ENCODE measurements around the gene METTL9.
"Not testable (repeated sequence)": the region's sequence is repeated elsewhere in the genome, so short reads cannot be mapped to it uniquely, and the experiment has no call there.

Gene METTL9

DNA sequence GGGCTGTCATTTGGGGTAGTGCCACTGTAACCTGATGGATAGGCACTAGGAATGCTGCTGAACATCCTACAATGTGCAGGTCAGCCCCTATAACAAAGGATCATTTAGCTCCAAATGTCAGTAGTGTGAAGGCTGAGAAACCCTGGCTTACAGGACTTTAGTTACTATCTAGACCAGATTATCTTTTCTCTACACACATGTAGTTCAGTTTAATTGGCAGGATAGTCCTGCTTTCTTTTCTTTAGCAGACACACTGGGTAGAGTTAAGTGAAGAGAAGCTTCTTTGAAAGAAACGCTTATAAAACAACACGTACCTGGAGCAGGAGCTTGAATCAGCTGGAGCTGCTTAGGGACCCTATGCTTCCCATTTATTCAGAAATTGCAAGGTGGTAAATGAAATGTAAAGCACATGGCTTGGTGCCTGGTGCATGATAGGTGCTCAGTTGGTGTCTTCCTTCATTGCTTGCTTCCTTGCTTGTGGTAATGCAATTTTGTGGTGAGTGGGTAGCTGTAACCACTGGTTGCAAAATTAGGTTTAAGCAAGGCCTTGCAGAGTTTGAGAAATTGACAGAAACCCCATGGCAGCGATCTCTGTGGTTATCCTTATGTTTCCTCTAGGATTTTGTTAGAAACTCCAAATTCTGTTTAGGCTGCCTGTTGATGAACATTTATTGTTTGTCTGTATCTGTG is 9.4 kb downstream of the METTL9 start:
- in situ Hi-C loops (cut with HindIII; ENCODE audit: low sequenced_read_pairs) = no loop called here

DNA sequence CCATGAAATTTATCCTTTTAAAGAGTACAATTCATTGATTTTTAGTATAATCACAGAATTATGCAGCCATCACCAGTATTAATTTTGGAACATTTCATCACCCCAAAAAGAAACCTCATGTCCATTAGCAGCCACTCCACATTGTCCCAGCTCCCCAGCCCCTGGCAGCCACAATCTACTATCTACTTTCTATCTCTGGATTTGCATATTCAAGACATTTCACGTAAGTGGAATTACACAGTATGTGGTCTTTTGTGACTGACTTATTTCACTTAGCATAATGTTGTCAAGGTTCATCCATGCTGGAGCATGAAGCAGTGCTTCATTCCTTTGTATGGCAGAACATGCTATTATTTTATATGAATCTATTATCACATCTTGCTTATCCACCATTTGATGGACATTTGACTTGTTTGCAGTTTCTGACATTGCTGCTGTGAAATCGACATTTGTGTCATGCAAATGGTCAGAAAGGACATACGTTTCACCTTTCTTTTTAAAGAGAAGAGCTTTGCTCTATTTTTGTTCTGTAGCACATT is 10.7 kb downstream of the METTL9 start:
- in situ Hi-C loops (cut with HindIII; ENCODE audit: low sequenced_read_pairs) = no loop called here

DNA sequence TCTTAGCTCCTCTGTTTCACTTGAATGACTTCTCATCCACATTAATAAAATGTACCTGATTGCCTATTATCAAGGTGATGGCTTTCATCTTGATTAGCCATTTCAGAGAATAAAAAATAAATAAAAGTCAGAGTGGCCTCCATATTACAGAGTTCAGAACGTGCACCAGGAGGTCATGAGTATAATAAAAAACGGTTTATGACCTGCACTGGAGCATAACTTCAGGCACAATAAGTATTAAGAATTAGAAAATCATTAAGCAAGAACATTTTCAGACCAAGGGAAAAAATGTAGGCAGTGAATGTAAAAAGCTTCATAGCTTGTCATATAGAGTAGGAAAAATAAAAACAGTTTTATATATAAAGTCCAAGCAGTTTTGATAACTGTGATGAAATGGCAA is 11.4 kb downstream of the METTL9 start:
- in situ Hi-C loops (cut with HindIII; ENCODE audit: low sequenced_read_pairs) = no loop called here

DNA sequence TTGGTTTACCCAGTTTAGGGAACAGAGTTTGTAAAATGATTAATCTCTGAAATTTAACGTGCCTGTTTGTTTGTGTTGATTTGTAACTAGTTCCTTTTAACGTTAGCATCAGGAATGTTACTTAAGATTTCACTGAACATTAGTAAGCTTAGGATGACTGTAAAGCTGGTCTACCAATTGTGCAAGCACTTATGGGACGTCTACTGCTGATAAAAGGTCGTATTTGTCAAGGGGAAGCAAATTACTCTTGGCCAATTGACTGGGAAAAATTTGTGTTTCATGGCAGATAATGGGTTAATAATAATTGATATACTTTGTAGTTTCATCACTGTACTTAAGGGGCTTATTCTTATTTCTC is 11.8 kb downstream of the METTL9 start:
- in situ Hi-C loops (cut with HindIII; ENCODE audit: low sequenced_read_pairs) = no loop called here

DNA sequence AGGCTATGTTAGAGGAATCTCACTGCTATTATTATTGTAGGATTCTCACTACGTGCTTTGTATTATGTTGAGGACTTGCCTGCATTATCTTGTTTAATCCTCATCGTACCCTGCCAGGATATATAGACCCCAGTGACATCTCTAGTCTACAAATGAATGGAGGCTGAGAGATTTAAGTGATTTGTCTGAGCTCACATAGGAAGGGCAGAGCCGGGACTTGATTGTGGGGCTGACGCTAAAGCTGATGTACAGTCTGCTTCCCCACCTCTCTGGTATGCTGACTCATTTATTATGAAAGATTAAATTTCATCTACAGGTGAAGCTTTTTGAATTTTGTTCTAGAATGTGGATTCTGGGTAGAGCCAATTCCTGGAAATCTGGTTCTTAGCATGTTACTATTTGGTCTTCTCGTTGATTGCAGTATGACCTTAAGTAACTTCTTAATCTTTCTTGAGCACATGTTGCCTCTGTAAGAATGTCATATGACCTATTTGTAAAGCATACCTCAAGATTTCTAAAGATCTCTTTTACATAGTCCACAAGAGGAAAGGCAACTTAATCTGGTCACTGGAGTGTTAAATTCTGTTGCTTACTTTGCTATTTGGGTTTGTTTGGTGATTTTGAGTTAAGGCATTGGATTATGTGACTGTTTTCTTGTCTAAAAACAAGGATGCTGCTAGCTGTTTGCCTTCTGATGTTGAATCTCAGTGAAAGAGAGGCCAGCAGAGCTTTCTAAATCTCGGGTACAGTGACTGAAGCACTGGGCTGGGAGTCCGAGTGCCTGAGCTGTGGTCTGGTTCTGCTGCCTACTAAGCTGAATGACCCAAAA is 12.4 kb downstream of the METTL9 start:
- in situ Hi-C loops (cut with HindIII; ENCODE audit: low sequenced_read_pairs) = no loop called here

DNA sequence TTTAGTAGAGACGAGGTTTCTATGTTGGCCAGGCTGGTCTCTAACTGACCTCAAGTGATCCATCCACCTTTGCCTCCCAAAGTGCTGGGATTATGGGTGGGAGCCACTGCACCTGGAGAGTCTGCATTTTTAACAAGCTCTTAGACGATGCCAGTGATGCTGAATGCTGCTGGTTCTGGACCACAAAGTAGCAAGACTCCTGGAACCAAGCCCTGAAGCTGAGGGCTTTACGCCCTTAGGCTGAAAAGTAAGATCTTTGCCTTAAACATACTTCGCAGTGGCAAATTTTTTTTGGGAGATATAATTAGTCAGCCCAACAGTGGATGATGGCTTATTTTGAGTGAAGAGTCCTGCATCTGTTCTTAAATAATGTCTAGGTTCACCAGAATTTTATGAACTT is 14.0 kb downstream of the METTL9 start:
- in situ Hi-C loops (cut with HindIII; ENCODE audit: low sequenced_read_pairs) = no loop called here

DNA sequence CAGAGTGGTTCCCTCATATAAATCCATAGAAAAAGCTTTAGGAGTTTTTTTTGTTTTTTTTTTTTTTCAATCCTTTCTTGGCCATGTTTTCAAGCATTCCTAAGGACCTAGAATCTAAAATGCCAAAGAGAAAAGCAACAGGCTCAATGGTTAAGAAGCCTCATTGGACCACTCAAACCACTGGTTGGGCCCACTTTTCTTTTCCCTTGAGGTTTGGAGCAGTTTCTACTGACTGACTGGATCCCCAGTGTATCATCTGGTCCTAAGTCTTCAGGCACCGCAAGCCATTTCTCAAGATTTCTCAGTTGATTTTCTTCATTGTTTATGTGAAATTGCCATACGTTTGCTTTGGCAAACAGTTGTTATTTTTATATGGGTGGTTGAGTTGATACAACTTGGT is 14.4 kb downstream of the METTL9 start:
- in situ Hi-C loops (cut with HindIII; ENCODE audit: low sequenced_read_pairs) = no loop called here

DNA sequence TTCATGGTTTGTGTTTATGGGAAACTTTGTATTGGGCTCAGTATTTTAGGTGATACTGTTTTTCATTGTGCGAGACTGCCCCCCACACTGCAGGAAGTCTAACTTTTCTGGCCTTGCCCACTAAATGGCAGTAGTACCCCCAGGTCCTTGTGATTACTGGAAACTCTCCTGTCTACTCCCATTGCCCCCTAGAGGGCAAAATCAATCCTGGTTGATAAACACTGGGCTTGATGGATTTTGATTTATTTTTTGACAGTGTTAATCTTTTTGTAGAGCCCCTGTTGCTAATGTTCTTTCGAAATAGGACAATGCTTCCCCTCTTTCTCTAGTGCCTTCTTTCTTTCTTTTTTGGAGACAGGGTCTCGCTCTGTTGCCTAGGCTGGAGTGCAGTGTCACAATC is 15.5 kb downstream of the METTL9 start:
- in situ Hi-C loops (cut with HindIII; ENCODE audit: low sequenced_read_pairs) = no loop called here

DNA sequence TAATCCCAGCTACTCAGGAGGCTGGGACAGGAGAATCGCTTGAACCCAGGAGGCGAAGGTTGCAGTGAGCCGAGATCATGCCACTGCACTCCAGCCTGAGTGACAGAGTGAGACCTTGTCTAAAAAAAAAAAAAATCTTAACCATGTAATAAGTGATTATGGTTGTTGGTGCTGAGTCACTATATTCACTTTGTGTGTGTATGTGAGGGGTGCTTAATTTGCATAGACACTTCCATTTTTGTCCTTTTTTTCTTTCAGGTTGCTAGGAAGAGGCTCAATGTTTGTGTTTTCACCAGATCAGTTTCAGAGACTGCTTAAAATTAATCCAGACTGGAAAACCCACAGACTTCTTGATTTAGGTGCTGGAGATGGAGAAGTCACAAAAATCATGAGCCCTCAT is 18.2 kb downstream of the METTL9 start:
- in situ Hi-C loops (cut with HindIII; ENCODE audit: low sequenced_read_pairs) = no loop called here

DNA sequence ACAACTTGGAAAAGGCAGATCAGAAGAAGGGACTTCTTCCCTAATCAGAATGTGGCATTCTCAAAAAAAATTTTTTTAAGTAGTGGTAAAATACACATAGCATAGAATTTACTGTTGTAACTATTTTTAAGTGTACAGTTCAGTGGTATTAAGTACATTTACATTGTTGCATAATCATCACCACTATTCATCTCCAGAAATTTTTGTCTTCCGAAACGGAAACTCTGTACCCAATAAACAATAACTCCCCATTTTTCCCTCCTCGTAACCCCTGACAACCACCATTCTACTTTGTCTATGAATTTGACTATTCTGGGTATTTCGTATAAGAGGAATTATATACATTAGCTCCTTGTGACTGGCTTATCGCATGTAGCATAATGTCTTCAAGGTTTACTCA is 18.9 kb downstream of the METTL9 start:
- in situ Hi-C loops (cut with HindIII; ENCODE audit: low sequenced_read_pairs) = no loop called here

DNA sequence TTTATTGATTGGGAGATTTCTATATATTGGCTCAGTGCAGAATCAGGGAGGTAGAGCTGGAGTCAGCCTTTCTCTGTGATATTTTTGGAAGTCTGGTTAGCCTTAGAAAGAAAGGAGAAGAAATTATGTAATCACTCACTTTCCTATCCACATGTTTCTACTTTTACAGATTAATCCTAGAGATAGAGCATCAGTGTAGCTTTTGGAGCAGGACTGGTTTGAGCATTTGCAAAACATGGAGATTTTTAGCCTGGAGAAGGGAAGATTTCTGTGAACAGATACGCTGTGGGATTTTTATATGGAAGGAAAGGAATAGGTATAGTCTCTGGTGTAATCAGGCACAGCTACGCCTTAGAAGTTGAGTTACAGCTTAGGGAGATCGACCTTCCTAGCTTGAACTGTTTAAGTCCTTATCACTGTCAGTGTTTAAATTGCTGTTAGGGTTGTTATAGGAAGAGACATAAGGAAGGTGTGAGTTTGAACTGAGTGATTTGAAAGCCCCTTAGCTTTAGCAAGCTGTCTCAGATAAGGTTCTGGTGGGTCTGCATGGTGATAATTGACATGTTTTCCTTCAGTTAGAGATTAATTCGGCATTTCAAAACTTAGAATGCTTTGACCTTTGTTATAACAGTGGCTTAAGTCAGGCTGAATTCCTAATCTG is 20.5 kb downstream of the METTL9 start:
- in situ Hi-C loops (cut with HindIII; ENCODE audit: low sequenced_read_pairs) = no loop called here

DNA sequence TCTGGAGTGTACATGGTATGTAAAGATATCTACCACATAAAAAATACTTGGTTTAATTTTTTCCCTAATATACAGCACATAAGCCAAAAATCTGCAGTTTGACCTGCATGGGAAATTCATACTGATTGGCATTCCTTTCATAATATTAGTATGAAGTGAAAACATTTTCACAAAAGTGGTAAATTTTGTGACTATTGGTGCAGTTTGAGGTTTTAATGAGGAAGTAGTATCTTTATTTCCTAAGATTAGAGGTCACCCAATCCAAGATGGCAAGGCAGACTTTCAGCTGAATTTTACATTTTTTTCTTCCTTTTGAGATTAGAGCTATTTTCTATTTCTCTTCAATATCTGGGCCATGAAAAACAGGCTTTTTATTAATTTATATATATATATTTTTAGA is 21.2 kb downstream of the METTL9 start:
- in situ Hi-C loops (cut with HindIII; ENCODE audit: low sequenced_read_pairs) = no loop called here

DNA sequence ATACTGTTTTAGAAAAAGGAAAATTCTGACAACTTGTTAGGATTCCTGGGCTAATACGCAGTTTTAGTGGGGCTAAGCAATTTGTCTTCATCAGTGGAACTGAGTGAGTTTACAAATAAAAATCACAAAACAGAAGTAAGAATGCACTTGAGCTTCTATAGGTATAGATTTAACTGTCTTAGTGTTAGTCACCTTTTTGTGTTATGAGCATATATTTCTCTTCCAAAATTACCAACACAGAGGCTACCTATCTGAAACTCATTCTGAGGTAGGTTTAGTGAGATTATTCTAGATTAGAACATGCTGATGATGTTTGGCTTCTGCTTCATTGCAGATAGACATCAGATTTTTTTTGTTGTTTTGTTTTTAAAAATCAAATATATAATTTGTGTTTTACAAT is 23.2 kb downstream of the METTL9 start:
- in situ Hi-C loops (cut with HindIII; ENCODE audit: low sequenced_read_pairs) = no loop called here

DNA sequence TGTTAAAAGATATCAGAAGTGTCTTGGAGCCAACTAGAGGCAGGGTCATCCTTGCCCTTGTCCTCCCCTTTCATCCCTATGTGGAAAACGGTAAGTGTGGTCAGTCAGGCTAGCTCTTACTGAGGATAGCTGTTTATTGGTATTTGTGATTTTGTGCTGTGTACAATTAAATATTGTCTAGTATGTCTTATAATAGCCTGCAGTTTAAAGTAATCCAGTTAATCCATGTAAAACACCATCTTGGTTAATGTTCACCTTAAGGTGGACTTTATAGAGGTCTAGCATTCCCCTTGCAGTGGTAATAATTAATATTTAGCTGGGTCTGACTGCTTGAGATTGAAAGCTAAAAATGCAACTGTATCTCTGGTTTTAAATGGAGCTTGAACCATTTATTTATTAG is 25.6 kb downstream of the METTL9 start:
- in situ Hi-C loops (cut with HindIII; ENCODE audit: low sequenced_read_pairs) = no loop called here

DNA sequence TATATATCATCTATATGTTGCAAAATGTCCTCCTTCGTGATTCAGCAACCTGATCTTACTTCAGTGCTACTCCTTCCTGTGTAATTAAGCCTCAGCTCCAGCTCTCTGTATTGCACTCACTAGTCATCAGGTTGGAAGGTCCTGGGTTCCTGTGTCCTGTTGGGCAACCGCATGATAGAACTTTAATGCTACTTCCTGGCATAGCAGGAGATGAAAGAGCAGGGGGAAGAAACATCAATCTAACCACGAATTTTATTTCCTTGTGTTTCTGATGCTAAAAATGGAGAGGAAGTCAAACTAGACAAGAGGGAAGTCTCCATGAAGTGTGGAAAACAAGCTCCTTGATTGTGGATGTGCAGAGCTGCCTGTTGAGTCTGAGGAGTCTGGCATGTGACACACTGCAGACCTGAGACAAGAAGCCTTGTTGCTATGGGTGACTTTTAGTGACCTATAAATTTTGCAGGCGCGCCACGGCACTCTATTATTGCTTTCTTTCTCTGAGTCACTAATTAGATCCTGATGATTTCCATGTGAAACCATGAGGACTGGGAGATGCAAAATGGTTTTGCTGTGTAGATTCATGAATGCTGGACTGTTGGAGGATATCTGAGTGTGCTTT is 27.4 kb downstream of the METTL9 start:
- in situ Hi-C loops (cut with HindIII; ENCODE audit: low sequenced_read_pairs) = no loop called here

DNA sequence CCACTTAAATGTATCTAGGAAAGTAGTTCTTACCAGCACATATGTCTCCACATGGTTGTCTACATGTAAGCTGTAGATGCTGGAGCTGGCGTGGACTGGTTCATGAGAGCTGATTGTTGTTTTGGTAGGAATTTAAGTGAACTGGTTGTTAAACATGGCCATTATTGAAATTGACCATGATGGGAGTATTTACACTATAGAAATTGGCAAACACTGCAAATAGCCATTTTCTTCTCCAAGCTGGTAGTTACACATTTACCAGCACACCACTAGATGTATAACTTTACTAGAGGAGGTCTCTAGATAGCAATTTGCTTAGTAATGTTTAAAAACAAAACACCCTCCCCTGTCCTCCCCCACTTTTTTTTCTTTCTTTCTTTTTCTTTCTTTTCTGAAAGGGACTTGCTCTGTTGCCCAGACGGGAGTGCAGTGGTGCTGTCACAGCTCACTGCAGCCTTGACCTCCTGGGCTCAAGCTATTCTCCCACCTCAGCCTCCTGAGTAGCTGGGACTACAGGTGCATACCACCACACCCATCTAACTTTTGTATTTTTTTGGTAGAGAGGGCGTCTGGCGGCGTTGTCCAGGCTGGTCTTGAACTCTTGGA is 28.8 kb downstream of the METTL9 start:
- in situ Hi-C loops (cut with HindIII; ENCODE audit: low sequenced_read_pairs) = no loop called here

DNA sequence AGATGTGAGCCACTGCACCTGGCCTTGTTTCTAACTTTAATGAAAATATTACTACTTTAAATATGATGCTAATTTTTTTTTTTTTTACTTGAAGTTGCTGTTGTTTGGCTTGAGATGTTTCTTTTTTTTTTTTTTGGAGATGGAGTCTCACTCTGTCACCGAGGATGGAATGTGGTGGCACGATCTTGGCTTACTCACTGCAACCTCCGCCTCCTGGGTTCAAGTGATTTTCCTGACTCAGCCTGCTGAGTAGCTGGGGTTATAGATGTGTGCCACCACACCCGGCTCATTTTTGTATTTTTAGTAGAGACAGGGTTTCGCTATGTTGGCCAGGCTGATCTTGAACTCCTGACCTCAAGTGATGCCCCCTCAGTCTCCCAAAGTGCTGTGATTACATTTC is 29.4 kb downstream of the METTL9 start:
- in situ Hi-C loops (cut with HindIII; ENCODE audit: low sequenced_read_pairs) = no loop called here

DNA sequence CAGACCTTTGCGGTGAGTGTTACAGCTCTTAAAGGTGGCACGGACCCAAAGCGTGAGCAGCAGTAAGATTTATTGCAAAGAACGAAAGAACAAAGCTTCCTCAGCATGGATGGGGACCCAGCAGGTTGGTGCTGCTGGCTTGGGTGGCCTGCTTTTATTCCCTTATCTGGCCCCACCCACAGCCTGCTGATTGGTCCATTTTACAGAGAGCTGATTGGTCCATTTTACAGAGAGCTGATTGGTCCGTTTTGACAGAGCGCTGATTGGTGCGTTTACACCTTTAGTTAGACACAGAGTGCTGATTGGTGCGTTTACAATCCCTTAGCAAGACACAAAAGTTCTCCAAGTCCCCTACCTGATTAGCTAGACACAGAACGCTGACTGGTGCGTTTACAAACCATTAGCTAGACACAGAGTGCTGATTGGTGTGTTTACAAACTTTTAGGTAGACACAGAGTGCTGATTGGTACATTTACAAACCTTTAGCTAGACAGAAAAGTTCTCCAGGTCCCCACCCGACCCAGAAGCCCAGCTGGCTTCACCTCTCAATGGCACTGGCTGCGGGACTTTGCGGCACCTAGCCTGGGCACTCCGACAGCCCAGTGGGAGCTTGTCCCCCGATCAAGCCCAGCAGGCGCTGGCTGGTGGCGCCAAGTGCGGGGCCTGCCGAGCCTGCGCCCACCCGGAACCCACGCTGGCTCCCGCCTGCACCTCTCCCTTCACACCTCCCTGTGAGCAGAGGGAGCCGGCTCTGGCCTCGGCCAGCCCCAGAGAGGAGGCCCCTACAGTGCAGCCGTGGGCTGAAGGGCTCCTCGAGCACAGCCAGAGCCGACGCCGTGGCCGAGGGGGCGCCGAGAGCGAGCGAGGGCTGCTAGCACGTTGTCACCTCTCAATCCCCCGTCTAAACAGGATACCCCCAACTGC is 30.5 kb downstream of the METTL9 start:
- in situ Hi-C loops (cut with HindIII; ENCODE audit: low sequenced_read_pairs) = not testable (repeated sequence)

DNA sequence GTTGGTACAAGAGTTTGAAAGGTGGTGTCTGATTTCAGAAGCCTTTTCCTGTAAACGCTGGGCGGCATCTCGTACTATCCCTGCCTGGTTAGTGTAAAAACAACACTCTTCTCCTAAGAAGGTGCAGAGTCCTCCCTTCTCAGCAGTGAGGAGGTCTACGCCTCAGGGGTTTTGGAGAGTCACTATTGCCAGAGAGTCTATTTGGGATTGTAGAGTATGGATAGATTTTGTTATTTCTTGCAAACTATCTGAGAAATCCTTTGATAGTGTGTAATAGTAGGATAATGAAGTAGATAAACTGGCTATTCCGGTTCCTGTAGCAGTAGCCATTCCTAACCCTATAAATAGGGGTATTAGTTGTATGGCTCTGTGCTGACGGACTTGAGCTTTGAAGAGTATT is 31.5 kb downstream of the METTL9 start:
- in situ Hi-C loops (cut with HindIII; ENCODE audit: low sequenced_read_pairs) = not testable (repeated sequence)

DNA sequence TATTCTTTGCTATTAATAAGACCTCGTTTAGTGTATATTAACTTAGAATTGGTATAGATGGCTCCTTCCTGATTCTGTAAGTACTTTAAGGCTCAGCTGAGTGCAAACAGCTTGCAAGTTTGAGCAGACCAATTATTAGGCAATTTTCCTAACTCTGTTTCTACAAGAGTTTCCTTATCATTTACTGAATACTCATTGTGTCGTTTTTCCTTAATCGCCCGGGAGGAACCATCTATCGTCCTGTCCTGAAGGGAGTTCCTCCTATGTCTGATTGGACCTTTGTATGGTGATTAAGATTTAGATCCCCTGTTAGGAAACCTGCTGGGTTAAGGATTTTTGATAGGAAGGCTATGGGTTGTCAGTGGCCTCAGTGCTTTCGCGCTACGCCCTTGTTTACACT is 32.0 kb downstream of the METTL9 start:
- in situ Hi-C loops (cut with HindIII; ENCODE audit: low sequenced_read_pairs) = not testable (repeated sequence)
